Ascending aorta (tissue), 2 donors: ENCODE data around the gene TMEM179. TPM values are rescaled to one million over a fixed set of nuclear protein-coding genes. Genes with fewer than 3 reads are reported as not detected.
A peak's percentile ranks its signal among the peaks of the same experiment; 100 is the strongest.

Experiments used
- DNase-seq, 2 donors: peaks; one replicate each; pipeline ENCODE4 v3.0.0-alpha.2; 2019; ENCODE audit warnings: low spot score in 2 of 2
- H3K27ac ChIP-seq, 2 donors: fragments of 200-600 bp; sonication (generic); one replicate each; pipeline ENCODE4 v1.5.1; 2016 to 2017; ENCODE audit warnings: mild to moderate bottlenecking in 1 of 2
- H3K27me3 ChIP-seq: fragments of 200-600 bp; sonication (generic); one replicate; pipeline ENCODE4 v1.5.1; 2017
- H3K36me3 ChIP-seq, 2 donors: fragments of 200-600 bp; sonication (generic); one replicate each; pipeline ENCODE4 v1.5.1; 2016
- H3K4me1 ChIP-seq, 2 donors: fragments of 200-600 bp; sonication (generic); one replicate each; pipeline ENCODE4 v1.5.1; 2016 to 2017; ENCODE audit warnings: mild to moderate bottlenecking in 1 of 2
- H3K4me3 ChIP-seq, 2 donors: fragments of 200-600 bp; sonication (generic); one replicate each; pipeline ENCODE4 v1.5.1; 2016 to 2017; ENCODE audit warnings: mild to moderate bottlenecking in 1 of 2
- H3K9me3 ChIP-seq, 2 donors: fragments of 200-600 bp; sonication (generic); one replicate each; pipeline ENCODE4 v1.5.1; 2016
- CTCF ChIP-seq, 3 experiments: fragments of 200-600 bp in 2 of 3; fragments of 450-650 bp in 1 of 3; sonication (generic) in 2 of 3; IDR thresholded peaks; one replicate each; pipeline ENCODE4 v1.5.1; 2016 to 2019; ENCODE audit warnings: antibody characterized with exemption in 3 of 3, mild to moderate bottlenecking in 1 of 3, moderate library complexity in 1 of 3
- intact Hi-C: fragments of 100-400 bp; cut with DNase I; formaldehyde crosslinking; loops from one replicate; pipeline ENCODE4 v1.15.1; 2023
- total RNA-seq: library from RNA; depleted of rRNA; stranded (reverse); fragments of >200 nt; gene quantifications from one replicate; pipeline ENCODE4 v1.1.0, GENCODE V29; 2016

Gene TMEM179
- total RNA-seq, 1 donor from 2014 or later = not detected

- no peak overlapping the region for H3K4me3 ChIP-seq
- no peaks in the 10 kb centered on the region for H3K36me3 ChIP-seq
- H3K9me3 ChIP-seq = peaks cover 4% of the 10 kb centered on the region in 2 donors
- DNase-seq = peak in 1 of 2 donors; percentile 38
- intact Hi-C loops = loop anchor here (10.0 kb wide), 1 partner anchor 548 kb away; the partner anchor contains the start of gene ASPG
- no peak for TF ChIP-seq CTCF (IDR thresholded peaks at IDR 0.05)
- no peak overlapping the region for H3K27ac ChIP-seq
- no peaks in the 10 kb centered on the region for H3K4me1 ChIP-seq
- no peaks in the 10 kb centered on the region for H3K27me3 ChIP-seq
Measured at GRCh38 chr14:104632781-104633180, 28.2 kb upstream of the TMEM179 start.

GRCh38 chr14:104624939-104625338 is 20.4 kb upstream of the TMEM179 start:
- H3K4me3 ChIP-seq = no peak overlapping the region
- peaks cover 4% of the 10 kb centered on the region in 2 donors for H3K9me3 ChIP-seq
- TF ChIP-seq CTCF (IDR thresholded peaks at IDR 0.05) = no peak
- intact Hi-C loops = no loop called here
- no peak overlapping the region for H3K27ac ChIP-seq
- H3K36me3 ChIP-seq = no peaks in the 10 kb centered on the region
- no peaks in the 10 kb centered on the region for H3K4me1 ChIP-seq
- DNase-seq = peak in 1 of 2 donors; percentile 16
- no peaks in the 10 kb centered on the region for H3K27me3 ChIP-seq

GRCh38 chr14:104614126-104614812 is 9.7 kb upstream of the TMEM179 start:
- no peaks in the 10 kb centered on the region for H3K4me1 ChIP-seq
- no peak overlapping the region for H3K27ac ChIP-seq
- H3K4me3 ChIP-seq = no peak overlapping the region
- no peaks in the 10 kb centered on the region for H3K9me3 ChIP-seq
- intact Hi-C loops = no loop called here
- TF ChIP-seq CTCF (IDR thresholded peaks at IDR 0.05) = no peak
- H3K36me3 ChIP-seq = no peaks in the 10 kb centered on the region
- H3K27me3 ChIP-seq = no peaks in the 10 kb centered on the region
- no peak for DNase-seq

- peak in 1 of 2 donors; percentile 16 for DNase-seq
- Histone ChIP-seq H3K4me3 (no peak overlapping the region), H3K27me3 (no peaks in the 10 kb centered on the region), H3K4me1 (no peaks in the 10 kb centered on the region), H3K36me3 (no peaks in the 10 kb centered on the region), H3K27ac (no peak overlapping the region), H3K9me3 (no peaks in the 10 kb centered on the region)
- intact Hi-C loops = no loop called here
- no peak for TF ChIP-seq CTCF (IDR thresholded peaks at IDR 0.05)
Measured at GRCh38 chr14:104611881-104612280, 7.3 kb upstream of the TMEM179 start.

GRCh38 chr14:104610749-104611310 is 6.3 kb upstream of the TMEM179 start:
- Histone ChIP-seq H3K4me3 (no peak overlapping the region), H3K27me3 (no peaks in the 10 kb centered on the region), H3K9me3 (no peaks in the 10 kb centered on the region)

More at GRCh38 chr14:104610749-104611310, 6.3 kb upstream of the TMEM179 start:
- Histone ChIP-seq H3K4me1 (no peaks in the 10 kb centered on the region), H3K36me3 (no peaks in the 10 kb centered on the region), H3K27ac (no peak overlapping the region)
- no peak for TF ChIP-seq CTCF (IDR thresholded peaks at IDR 0.05)
- DNase-seq = peak in 1 of 2 donors; percentile 35
- intact Hi-C loops = no loop called here
